NCI-H510A treated with DMSO at 0.1 percent for 48 hours (cell line): ENCODE results near the gene COPS9.

Experiments
- DNase-seq: peaks from one replicate; lab custom pipeline; 2025; lab: John Stamatoyannopoulos, UW

COPS9 gene

GRCh38 chr2:240136013-240136670 is at the start of gene COPS9:
Gene COPS9, minus strand, starts transcription at chr2:240136305. Its CDS starts 21 bp downstream, at chr2:240136284.
- DNase-seq = peak; percentile 51

- no peak for DNase-seq
Observed at GRCh38 chr2:240184656-240185055, 48.6 kb upstream of the COPS9 start.

GRCh38 chr2:240183875-240184590 is 47.9 kb upstream of the COPS9 start:
- DNase-seq = no peak

GRCh38 chr2:240183006-240183874 is 47.1 kb upstream of the COPS9 start:
- DNase-seq = no peak

- DNase-seq = no peak
Observed at GRCh38 chr2:240182476-240182875, 46.4 kb upstream of the COPS9 start.

GRCh38 chr2:240182001-240182400 is 45.9 kb upstream of the COPS9 start:
- DNase-seq = no peak

GRCh38 chr2:240179941-240180666 is 44.0 kb upstream of the COPS9 start:
- DNase-seq = no peak

GRCh38 chr2:240179186-240179815 is 43.2 kb upstream of the COPS9 start:
- DNase-seq = no peak

- no peak for DNase-seq
Observed at GRCh38 chr2:240178564-240178963, 42.5 kb upstream of the COPS9 start.

GRCh38 chr2:240174496-240174895 is 38.4 kb upstream of the COPS9 start:
- no peak for DNase-seq

GRCh38 chr2:240172071-240172895 is 36.2 kb upstream of the COPS9 start:
- DNase-seq = no peak

- no peak for DNase-seq
Observed at GRCh38 chr2:240170883-240171282, 34.8 kb upstream of the COPS9 start.

- DNase-seq = no peak
Observed at GRCh38 chr2:240170354-240170735, 34.2 kb upstream of the COPS9 start.

- DNase-seq = no peak
Observed at GRCh38 chr2:240169486-240170353, 33.6 kb upstream of the COPS9 start.

GRCh38 chr2:240168546-240169361 is 32.6 kb upstream of the COPS9 start:
- no peak for DNase-seq

GRCh38 chr2:240168041-240168440 is 31.9 kb upstream of the COPS9 start:
- DNase-seq = no peak

GRCh38 chr2:240167588-240167880 is 31.4 kb upstream of the COPS9 start:
- no peak for DNase-seq

GRCh38 chr2:240166761-240167587 is 30.9 kb upstream of the COPS9 start:
- DNase-seq = no peak
